Lower lobe of right lung (tissue), 2 donors: ENCODE measurements around the gene MYOF. TPM values are rescaled to one million over a fixed set of nuclear protein-coding genes. Genes with fewer than 3 reads are reported as not detected.
"Not testable (repeated sequence)": the region's sequence is repeated elsewhere in the genome, so short reads cannot be mapped to it uniquely, and the experiment has no call there.

ENCODE experiments used
- ATAC-seq, 2 donors: fragments of 200-7000 bp; cut with Tn5 transposase; one replicate each; pipeline ENCODE4 v1.9.1; 2020 to 2022; ENCODE audit warnings: mild to moderate bottlenecking in 2 of 2, moderate library complexity in 2 of 2
- DNase-seq: peaks from one replicate; pipeline ENCODE4 v3.0.0-alpha.2; 2020
- H3K27ac ChIP-seq: fragments of 200-600 bp; one replicate; pipeline ENCODE4 v1.8.0; 2022
- H3K27me3 ChIP-seq: fragments of 200-600 bp; one replicate; pipeline ENCODE4 v1.8.0; 2022; ENCODE audit warnings: low read depth
- H3K36me3 ChIP-seq: fragments of 200-600 bp; one replicate; pipeline ENCODE4 v1.8.0; 2022; ENCODE audit warnings: mild to moderate bottlenecking
- H3K4me1 ChIP-seq: fragments of 200-600 bp; one replicate; pipeline ENCODE4 v1.8.0; 2022
- H3K4me3 ChIP-seq: fragments of 200-600 bp; one replicate; pipeline ENCODE4 v1.8.0; 2022; ENCODE audit warnings: mild to moderate bottlenecking
- H3K9me3 ChIP-seq: fragments of 200-600 bp; one replicate; pipeline ENCODE4 v1.8.0; 2022
- CTCF ChIP-seq: fragments of 200-600 bp; IDR thresholded peaks from one replicate; pipeline ENCODE4 v1.8.0; 2022; ENCODE audit warnings: antibody characterized with exemption, mild to moderate bottlenecking
- intact Hi-C: fragments of 100-400 bp; cut with DNase I; formaldehyde crosslinking; loops from one replicate; pipeline ENCODE4 v1.11.0; 2022
- total RNA-seq: library from RNA; stranded (reverse); fragmentation: NEBNext Ultra II Directional; extraction: Animal tissue kit (Norgen Biotek cat#: 25700); gene quantifications from one replicate; pipeline ENCODE4 v1.2.1, GENCODE V29; 2021
- donor health status: DM: no; HTN: yes; CAD: no; lungs with severe emphysema.

The MYOF gene
- total RNA-seq, 1 donor from 2014 or later, result 127 TPM

GRCh38 chr10:93315246-93315645, 166.9 kb downstream of the MYOF start:
- Histone ChIP-seq H3K36me3 (peaks cover 96% of the 10 kb centered on the region), H3K4me3 (no peak overlapping the region), H3K27me3 (no peaks in the 10 kb centered on the region), H3K9me3 (no peaks in the 10 kb centered on the region), H3K4me1 (no peaks in the 10 kb centered on the region), H3K27ac (no peak overlapping the region)
- intact Hi-C loops, result no loop called here
- DNase-seq (no peak), ATAC-seq (no peak)
- no peak for TF ChIP-seq CTCF

DNA sequence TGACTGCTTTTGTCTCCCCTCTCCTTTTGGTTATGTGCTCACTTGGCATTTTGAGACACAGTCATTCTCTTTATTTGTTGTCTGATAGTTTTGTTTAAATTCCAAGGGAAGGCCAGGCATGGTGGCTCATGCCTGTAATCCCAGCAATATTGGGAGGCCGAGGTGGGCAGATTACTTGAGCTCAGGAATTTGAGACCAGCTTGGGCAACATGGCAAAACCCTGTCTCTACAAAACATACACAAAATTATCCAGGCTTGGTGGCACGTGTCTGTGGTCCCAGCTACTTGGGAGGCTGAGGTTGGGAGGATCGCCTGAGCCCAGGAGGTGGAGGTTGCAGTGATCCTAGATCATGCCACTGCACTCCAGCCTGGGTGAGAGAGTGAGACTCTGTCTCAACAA, 167.5 kb downstream of the MYOF start:
- H3K27ac ChIP-seq, DNase-seq, H3K9me3 ChIP-seq, H3K27me3 ChIP-seq, H3K4me3 ChIP-seq, H3K4me1 ChIP-seq, ATAC-seq, intact Hi-C loops: not testable (repeated sequence)
- H3K36me3 ChIP-seq, result peaks cover 96% of the 10 kb centered on the region

DNA sequence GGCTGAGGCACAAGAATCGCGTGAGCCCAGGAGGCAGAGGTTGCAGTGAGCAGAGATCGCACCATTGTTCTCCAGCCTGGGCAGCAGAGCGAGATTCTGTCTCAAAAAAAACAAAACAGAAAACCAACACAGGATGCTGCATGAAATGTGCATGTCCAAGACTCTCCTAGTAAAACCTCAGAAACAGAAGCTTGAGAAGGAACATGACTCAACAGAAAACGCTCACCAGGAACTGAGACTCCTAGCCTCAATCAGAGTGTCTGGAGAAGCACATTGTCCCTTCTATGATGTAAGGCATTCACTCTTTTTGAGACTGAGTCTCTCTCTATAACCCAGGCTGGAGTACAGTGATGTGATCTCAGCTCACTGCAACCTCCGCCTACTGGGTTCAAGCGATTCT, 168.3 kb downstream of the MYOF start:
- H3K4me3 ChIP-seq, result no peak overlapping the region
- H3K36me3 ChIP-seq, result peaks cover 96% of the 10 kb centered on the region
- DNase-seq (no peak), ATAC-seq (no peak)
- intact Hi-C loops, result no loop called here
- H3K27me3 ChIP-seq, result no peaks in the 10 kb centered on the region
- TF ChIP-seq CTCF, result no peak
- H3K27ac ChIP-seq, result no peak overlapping the region
- H3K9me3 ChIP-seq, result no peaks in the 10 kb centered on the region
- no peaks in the 10 kb centered on the region for H3K4me1 ChIP-seq

DNA sequence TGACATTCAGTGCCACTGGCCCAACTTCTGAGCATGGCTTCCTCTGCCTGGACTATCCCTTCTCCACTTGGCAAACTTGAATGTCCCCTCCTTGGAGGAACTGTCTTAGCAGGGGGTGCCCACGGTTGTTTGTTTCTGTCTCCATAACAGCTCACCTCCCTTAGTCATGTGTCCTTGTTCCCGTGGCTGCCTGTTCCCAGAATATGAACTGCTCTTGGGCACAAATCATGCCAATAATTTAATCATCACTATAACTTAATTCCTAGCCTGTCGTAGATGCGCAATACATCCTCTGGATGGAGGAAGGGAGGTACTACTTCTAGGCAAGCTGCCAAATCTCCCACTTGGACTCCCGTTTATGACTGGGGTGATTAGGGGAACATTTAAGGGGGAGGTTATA, 173.1 kb downstream of the MYOF start:
- TF ChIP-seq CTCF, result no peak
- DNase-seq, result no peak
- no peaks in the 10 kb centered on the region for H3K4me1 ChIP-seq
- ATAC-seq, result no peak
- peaks cover 85% of the 10 kb centered on the region for H3K36me3 ChIP-seq
- intact Hi-C loops, result no loop called here
- H3K4me3 ChIP-seq, result no peak overlapping the region
- H3K9me3 ChIP-seq, result no peaks in the 10 kb centered on the region
- no peaks in the 10 kb centered on the region for H3K27me3 ChIP-seq
- H3K27ac ChIP-seq, result no peak overlapping the region

DNA sequence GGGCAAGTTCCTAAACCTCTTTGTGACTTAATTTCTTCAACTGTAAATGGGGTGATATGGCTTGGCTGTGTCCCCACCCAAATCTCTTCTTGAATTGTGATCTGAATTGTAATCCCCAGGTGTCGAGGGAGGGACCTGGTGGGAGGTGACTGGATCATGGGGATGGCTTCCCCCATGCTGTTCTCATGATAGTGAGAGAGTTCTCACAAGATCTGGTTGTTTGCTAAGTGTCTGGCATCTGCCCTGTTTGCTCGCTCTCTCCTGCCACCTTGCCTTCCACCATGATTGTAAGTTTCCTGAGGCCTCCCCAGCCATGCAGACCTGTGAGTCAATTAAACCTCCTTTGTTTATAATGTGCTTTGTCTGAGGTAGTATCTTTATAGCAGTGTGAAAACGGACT, 177.0 kb downstream of the MYOF start:
- TF ChIP-seq CTCF, result no peak
- H3K4me1 ChIP-seq, result no peaks in the 10 kb centered on the region
- intact Hi-C loops, result no loop called here
- no peak overlapping the region for H3K27ac ChIP-seq
- H3K36me3 ChIP-seq, result peaks cover 48% of the 10 kb centered on the region
- H3K27me3 ChIP-seq, result no peaks in the 10 kb centered on the region
- ATAC-seq (no peak), DNase-seq (no peak)
- H3K4me3 ChIP-seq, result no peak overlapping the region
- no peaks in the 10 kb centered on the region for H3K9me3 ChIP-seq

GRCh38 chr10:93300981-93301380, 181.2 kb downstream of the MYOF start:
- DNase-seq (no peak), ATAC-seq (no peak)
- no peak for TF ChIP-seq CTCF
- intact Hi-C loops, result no loop called here
- H3K9me3 ChIP-seq, result no peaks in the 10 kb centered on the region
- no peaks in the 10 kb centered on the region for H3K4me1 ChIP-seq
- H3K4me3 ChIP-seq, result no peak overlapping the region
- H3K27me3 ChIP-seq, result no peaks in the 10 kb centered on the region
- H3K27ac ChIP-seq, result no peak overlapping the region
- peaks cover 9% of the 10 kb centered on the region for H3K36me3 ChIP-seq
